Activated B cell treated with CpG ODN at 0.5 μM for 24 hours (primary cell): ENCODE measurements around the gene CYB561. TPM values are rescaled to one million over a fixed set of nuclear protein-coding genes. Genes with fewer than 3 reads are reported as not detected.

Experiments
- ATAC-seq: fragments of 200-7000 bp; cut with Tn5 transposase; one replicate; pipeline ENCODE4 v1.10.0; 2021; ENCODE audit warnings: low read depth, mild to moderate bottlenecking, moderate library complexity
- CTCF ChIA-PET: fragments of 350-600 bp; sonication (Branson Sonifier 250); formaldehyde crosslinking; loops from one replicate; lab custom pipeline; 2021; ENCODE audit warnings: antibody characterized with exemption; lab: Charles Lee
- POLR2A ChIA-PET: fragments of 350-600 bp; sonication (Branson Sonifier 250); formaldehyde crosslinking; loops from one replicate; lab custom pipeline; 2021; ENCODE audit warnings: antibody characterized with exemption; lab: Charles Lee
- DNase-seq: peaks from one replicate; pipeline ENCODE4 v3.0.0; 2022
- H3K27ac Mint-ChIP-seq: one replicate; pipeline ENCODE4 v1.8.0; 2020; ENCODE audit warnings: mixed read lengths
- H3K27me3 Mint-ChIP-seq: one replicate; pipeline ENCODE4 v1.8.0; 2021; ENCODE audit warnings: mixed read lengths
- H3K36me3 Mint-ChIP-seq: one replicate; pipeline ENCODE4 v1.8.0; 2021; ENCODE audit warnings: low read depth, mixed read lengths
- H3K4me1 Mint-ChIP-seq: one replicate; pipeline ENCODE4 v1.8.0; 2021; ENCODE audit warnings: mixed read lengths
- H3K4me3 Mint-ChIP-seq: one replicate; pipeline ENCODE4 v1.8.0; 2020; ENCODE audit warnings: mild to moderate bottlenecking, mixed read lengths
- H3K9me3 Mint-ChIP-seq: one replicate; pipeline ENCODE4 v1.8.0; 2020; ENCODE audit warnings: mixed read lengths
- CTCF ChIP-seq: fragments of 200-600 bp; IDR thresholded peaks from one replicate; pipeline ENCODE4 v1.8.0; 2022; ENCODE audit warnings: antibody characterized with exemption, mild to moderate bottlenecking
- intact Hi-C: fragments of 100-400 bp; cut with micrococcal nuclease; formaldehyde crosslinking; loops from one replicate; pipeline ENCODE4 v1.15.1; 2024
- total RNA-seq: library from RNA; stranded (reverse); gene quantifications from 2 replicates; pipeline ENCODE4 v1.2.3, GENCODE V29; 2022

CYB561 gene
- total RNA-seq, 1 donor from 2014 or later: 18.9 TPM

DNA sequence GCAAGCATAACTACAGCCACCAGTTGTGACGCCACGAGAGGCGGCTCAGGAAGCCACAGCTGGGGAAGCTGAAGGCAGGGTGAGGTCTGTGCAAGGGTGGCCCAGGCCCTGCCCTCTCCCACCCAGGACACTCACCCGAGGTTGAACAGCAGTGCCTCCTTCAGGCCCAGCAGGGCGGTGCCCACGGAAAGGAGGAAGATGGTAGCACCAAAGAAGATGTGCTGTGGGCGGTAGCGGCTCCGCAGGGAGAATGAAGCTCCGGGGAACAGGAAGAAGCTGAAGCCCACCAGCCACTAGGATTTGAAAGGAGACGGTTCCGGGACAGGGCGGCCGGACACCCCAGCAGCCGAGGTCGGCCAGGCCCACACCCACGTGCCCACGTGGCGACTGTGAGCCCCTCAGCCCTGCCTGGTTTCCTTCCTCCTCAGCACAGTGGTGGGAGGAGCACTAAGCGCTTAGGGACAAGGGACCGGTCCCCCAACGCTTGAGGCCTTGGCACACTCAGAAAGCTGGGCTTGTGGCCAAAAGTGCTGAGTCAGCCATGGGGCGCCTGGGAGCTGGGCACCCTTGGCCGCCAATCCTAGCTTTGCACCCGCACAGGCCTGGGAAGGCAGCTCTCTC is 11.0 kb downstream of the CYB561 start:
- ATAC-seq (no peak), DNase-seq (no peak)
- H3K4me1 Mint-ChIP-seq: peaks cover 20% of the 10 kb centered on the region
- CTCF ChIA-PET: interaction anchor here (1.1 to 1.9 kb wide), 3 partner anchors 9 to 46 kb away, joined by 3 to 9 read pairs (median 3); partner anchors contain the start of gene ACE
- no peak overlapping the region for H3K27ac Mint-ChIP-seq
- POLR2A ChIA-PET: interaction anchor here (1.8 kb wide), 1 partner anchor 10 kb away, joined by 9 read pairs; no protein-coding TSS in a partner anchor
- H3K4me3 Mint-ChIP-seq: no peak overlapping the region
- intact Hi-C loops: no loop called here
- TF ChIP-seq CTCF: no peak
- H3K9me3 Mint-ChIP-seq: no peaks in the 10 kb centered on the region
- peaks cover 2% of the 10 kb centered on the region for H3K36me3 Mint-ChIP-seq
- peaks cover 12% of the 10 kb centered on the region for H3K27me3 Mint-ChIP-seq

DNA sequence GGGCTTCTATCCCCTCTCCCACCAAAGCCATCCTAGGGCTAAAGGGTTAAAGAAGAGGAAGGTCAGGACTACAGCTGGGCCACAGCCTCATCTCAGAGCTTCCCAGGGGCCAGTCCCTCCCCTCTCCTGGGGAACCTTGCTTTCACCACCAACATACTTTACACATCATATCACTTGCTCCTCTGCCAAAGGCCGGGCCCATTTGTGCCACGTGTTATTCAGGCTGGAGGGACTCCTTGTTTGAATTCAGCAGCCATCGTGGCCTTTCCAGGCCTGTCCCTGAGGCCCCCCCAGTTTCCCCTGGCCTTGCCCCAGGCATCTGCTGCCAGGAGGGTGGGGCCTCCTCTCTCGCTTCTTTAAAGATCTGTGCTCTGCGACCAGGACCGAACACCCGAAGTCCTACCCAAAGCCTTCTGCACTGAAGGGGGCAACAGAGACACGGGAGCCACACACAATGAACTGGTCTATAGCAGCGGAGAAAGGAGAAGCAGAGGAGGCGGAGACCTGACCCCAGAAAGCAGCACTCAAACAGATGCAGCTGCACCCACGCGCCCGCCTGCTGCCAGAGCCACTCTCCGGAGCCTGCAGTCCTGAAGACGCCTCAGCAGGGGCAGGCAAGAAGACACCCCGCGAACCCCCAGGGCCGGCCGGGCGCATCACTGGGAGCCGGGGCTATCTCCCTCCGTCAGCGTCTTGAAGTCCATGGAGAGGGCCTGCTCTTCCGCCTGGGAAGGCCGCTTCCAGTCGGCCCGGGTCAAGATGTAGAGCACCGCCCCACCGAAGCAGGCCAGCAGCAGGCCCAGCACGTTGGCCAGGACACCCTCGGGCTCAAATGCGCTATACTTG is 12.1 kb downstream of the CYB561 start:
- Mint-ChIP-seq H3K27me3 (peaks cover 12% of the 10 kb centered on the region), H3K9me3 (no peaks in the 10 kb centered on the region), H3K36me3 (peaks cover 2% of the 10 kb centered on the region), H3K4me1 (peaks cover 14% of the 10 kb centered on the region), H3K4me3 (no peak overlapping the region), H3K27ac (no peak overlapping the region)
- intact Hi-C loops: no loop called here
- no peak for DNase-seq
- TF ChIP-seq CTCF: no peak
- CTCF ChIA-PET: interaction anchor here (1.9 to 2.0 kb wide), 2 partner anchors 8 to 45 kb away, joined by 7 to 9 read pairs; no protein-coding TSS in a partner anchor
- POLR2A ChIA-PET: interaction anchor here (0.6 to 1.8 kb wide), 3 partner anchors 11 to 177 kb away, joined by 3 to 9 read pairs (median 6); no protein-coding TSS in a partner anchor
- no peak for ATAC-seq

DNA sequence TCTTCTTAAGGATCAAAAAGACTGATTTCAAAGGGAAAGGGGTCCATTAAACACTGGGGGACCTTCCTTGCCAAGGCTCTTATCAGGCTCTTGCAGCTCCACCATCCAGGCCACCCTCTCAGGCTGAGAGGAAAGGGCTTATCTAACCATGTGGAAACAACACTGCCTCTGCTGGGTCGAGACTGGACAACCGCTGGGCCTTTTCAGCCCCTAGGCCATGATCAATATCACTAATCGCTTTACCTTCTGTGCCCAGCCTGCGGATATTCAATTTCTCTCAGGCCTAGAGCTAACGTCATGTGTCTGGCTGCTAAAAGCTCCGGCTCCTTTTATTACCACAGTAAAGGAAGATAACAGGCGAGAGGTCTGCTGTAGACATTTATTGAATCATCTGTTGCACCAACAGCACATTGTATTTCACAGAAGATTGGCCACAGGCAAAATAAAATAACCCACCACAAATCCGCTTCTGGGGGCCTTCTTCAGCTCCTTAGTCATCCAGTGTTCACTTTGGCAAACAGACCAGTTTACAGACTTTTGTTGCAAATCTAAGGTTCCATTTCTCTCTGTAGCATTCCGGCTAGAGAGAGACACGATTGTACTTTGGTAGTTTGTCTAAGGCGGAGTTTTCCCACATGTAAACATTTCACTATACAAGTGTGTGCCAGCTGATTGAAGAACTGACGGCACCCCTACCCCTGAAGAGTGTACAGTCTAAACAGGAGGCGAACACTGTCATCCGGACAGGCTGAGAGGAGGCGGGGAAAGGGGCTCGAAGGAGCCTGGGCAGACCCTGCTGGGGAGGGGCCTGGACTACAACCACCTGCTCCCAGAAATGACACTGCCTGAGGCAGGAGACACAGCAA is 13.9 kb downstream of the CYB561 start:
- no peak for ATAC-seq
- intact Hi-C loops: no loop called here
- peaks cover 14% of the 10 kb centered on the region for H3K4me1 Mint-ChIP-seq
- H3K27me3 Mint-ChIP-seq: peaks cover 12% of the 10 kb centered on the region
- peaks cover 2% of the 10 kb centered on the region for H3K36me3 Mint-ChIP-seq
- no peak overlapping the region for H3K27ac Mint-ChIP-seq
- no peaks in the 10 kb centered on the region for H3K9me3 Mint-ChIP-seq
- no peak for TF ChIP-seq CTCF
- H3K4me3 Mint-ChIP-seq: no peak overlapping the region
- DNase-seq: no peak
- CTCF ChIA-PET: interaction anchor here (1.3 to 2.0 kb wide), 2 partner anchors 46 to 47 kb away, joined by 3 to 7 read pairs; no protein-coding TSS in a partner anchor
- POLR2A ChIA-PET: interaction anchor here (0.6 kb wide), 1 partner anchor 1174 kb away, joined by 4 read pairs; no protein-coding TSS in a partner anchor

DNA sequence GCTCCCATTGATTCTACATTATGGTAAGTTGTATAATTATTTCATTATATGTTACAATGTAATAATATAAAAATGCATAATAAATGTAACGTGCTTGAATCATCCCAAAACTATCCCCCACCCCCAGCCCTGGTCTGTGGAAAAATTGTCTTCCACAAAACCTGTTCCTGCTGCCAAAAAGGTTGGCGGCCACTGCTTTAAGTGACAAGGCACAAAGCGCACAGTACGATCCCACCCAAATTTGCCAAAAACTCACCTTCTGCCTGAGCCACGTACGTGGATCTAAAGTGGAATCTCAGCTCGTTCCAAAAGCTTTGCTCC is 14.5 kb downstream of the CYB561 start:
- no peak for TF ChIP-seq CTCF
- POLR2A ChIA-PET: interaction anchor here (0.6 kb wide), 1 partner anchor 1174 kb away, joined by 4 read pairs; no protein-coding TSS in a partner anchor
- peaks cover 9% of the 10 kb centered on the region for H3K27me3 Mint-ChIP-seq
- intact Hi-C loops: no loop called here
- H3K4me1 Mint-ChIP-seq: peaks cover 19% of the 10 kb centered on the region
- CTCF ChIA-PET: interaction anchor here (1.3 kb wide), 1 partner anchor 47 kb away, joined by 3 read pairs; no protein-coding TSS in a partner anchor
- peaks cover 2% of the 10 kb centered on the region for H3K36me3 Mint-ChIP-seq
- H3K4me3 Mint-ChIP-seq: no peak overlapping the region
- DNase-seq (no peak), ATAC-seq (no peak)
- no peaks in the 10 kb centered on the region for H3K9me3 Mint-ChIP-seq
- no peak overlapping the region for H3K27ac Mint-ChIP-seq
